ENCODE measurements around the gene UBAC2.

The UBAC2 gene

GRCh38 chr13:99299256-99299919, 98.7 kb downstream of the UBAC2 start:
- DNase-seq, result no peak

GRCh38 chr13:99299920-99300341, 99.3 kb downstream of the UBAC2 start:
- no peak for DNase-seq

DNA sequence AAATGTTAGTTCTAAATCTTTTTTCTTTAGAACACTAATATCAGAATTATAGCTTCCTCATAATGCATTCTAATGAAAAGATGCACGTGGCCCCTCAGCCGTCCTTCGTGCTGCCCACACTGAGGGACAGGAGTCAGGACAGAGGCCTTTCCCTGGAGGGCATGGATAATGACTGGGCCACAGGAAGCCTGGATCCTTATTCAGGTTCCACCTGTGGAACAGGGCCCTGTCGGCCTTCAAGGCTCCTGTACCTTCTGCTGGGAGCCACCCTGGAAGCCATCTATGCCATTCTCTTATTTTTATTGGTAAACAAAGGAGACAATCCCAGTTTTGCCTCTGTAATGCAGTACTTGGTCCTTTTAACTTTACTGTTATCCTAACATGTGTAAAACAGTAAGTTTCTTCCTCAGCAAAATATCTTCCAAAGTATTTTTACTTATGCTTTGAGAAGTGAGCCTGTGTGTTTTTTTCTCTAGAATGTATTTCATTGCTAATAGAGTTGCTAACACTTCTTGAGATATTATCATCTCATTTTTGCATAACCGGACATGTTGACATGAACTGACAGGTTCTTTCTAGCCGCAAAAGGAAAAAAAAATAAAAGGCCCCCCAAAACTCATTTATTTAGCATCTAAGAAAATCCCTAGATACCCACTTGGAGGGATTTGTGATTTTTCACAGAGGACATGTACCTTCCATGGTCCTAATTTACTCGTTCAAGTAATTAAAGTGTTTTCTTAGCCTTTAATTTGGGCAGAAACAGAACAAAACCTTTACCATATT, 100.6 kb downstream of the UBAC2 start:
- no peak for DNase-seq

GRCh38 chr13:99301913-99302636, 101.4 kb downstream of the UBAC2 start:
- no peak for DNase-seq

DNA sequence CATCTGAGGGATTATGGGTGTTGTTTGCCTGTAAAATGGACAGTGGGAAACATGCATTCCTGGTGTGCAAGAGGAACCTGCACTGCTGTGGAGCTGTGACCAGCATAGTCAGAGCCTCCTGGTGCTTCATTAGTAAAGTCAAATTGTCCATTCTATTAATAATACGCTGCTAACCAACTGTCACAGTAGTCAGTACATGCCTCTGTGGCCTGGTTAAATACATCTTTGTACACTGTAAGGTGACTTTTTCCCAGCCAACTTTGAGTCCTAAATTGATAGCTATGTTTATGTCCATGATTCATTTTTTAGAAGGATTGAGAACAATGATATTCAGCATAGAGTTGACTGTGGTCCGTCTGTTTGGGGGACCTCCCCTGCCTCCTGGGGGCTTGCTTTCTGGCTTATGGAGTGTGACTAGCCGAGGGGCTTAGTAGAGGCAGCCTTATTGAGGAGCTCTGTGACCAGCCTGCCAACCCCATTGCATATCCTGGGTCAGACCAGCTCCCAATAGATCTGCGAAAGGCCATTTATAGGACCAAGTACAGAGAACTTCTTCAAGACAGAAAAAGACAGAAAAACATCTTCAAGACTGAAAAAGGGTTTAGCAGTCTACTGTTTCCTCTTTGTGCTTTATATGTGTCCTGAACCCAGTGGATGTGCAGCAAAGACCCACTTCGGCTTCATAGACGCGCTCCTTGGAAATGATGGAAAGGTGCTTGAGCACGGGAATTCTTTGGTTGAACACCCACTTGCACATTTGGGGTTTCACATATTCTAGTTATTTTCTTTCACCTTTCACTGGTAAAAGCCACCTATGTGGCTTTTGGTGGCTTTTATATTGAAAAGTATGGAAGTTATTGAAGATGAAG, 102.2 kb downstream of the UBAC2 start:
- no peak for DNase-seq

GRCh38 chr13:99303863-99304521, 103.3 kb downstream of the UBAC2 start:
- DNase-seq, result peak; percentile 17

GRCh38 chr13:99304541-99304940, 103.9 kb downstream of the UBAC2 start:
- no peak for DNase-seq

GRCh38 chr13:99305158-99305557, 104.5 kb downstream of the UBAC2 start:
- DNase-seq, result no peak

- no peak for DNase-seq
These were observed 104.9 kb downstream of the UBAC2 start for GRCh38 chr13:99305566-99305965.

GRCh38 chr13:99307247-99307646, 106.6 kb downstream of the UBAC2 start, which contains the start of gene GPR183:
TSS of gene GPR183 (minus strand) at chr13:99307399. CDS start at chr13:99296145, 11,254 bp downstream.
- no peak for DNase-seq

GRCh38 chr13:99307648-99308339, 107.1 kb downstream of the UBAC2 start:
- DNase-seq, result no peak

DNA sequence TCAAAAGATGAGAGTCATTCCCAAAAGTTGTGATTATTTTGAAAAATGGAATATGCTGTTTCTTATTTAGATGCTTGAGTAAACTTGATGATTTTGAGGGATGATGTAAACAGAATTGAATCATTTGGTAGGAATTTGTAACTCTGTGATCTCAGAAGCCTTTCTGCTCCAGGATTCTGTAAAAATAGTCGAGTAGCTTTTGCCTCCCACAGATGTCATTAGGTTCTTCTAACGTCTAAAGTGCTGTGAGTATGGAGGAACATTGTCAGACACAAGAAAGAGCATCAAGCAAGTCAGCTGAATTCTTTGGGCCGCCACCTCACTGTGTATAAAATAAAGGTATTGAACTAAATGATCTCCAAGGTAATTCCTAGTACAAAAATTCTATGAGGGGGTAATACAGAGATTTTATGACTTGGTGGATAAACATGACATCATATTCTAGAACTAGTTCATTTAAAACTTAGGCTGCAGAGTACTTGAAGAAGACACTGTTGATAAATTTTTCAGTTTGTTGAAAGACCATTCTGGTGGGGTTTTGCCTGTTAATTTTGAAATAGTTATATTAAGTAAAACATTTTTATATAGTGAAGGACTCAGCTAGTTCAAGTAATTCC, 107.9 kb downstream of the UBAC2 start:
- DNase-seq, result no peak

GRCh38 chr13:99310382-99311031, 109.9 kb downstream of the UBAC2 start:
- DNase-seq, result no peak

DNA sequence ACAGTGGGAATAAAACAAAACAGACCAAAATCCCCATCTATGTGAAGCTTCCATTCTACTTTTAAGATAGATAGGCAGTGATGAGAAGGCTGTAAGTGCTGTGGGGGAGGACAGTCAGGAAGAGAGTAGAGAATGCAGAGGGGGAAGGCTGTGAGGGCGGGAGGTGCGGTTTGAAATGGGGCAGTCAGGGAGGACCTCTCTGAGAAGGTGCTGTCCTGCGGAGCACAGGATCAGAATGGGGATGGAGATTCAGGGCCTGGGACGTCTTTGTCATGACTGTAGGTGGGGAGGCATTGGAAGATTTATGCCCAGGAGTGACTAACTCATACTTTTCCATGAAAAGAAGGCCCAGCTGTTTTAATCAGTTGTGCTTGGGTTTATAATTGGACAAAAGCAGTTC, 110.5 kb downstream of the UBAC2 start:
- no peak for DNase-seq

DNA sequence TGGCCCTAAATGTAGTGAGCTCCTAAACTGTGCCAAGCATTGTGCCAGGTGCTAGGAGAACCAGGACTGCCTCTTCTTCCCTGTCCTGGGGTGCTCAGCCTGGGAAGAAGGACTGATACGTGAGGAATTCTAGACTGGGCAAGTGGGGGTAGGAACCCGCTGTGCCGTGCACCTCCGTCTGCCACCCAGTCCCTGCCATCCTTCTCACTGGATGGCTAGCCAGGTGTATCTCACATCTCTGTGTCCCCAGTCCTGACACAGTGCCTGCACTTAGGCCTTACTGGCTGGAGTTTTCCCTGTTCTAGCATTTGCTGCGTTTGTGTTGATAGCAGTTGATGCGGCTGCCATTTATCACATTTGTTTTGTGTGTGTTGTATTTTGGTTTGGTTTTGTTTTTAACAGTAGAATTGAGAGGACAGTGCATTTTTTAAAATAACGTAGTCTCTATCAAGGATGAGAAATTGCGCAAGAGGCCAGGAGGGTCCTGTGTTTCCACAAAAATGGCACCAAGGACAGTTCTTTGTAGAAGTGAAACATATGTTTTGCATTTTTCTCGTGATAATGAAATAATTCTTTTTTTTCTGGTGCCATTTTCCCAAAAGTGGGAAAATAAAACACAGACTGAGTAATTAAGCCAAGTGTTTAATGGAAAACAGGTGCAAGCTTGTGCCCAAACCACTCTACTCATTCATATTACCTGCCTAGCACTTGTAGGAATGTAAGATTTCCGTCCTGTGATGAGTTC, 111.3 kb downstream of the UBAC2 start:
- DNase-seq, result no peak

DNA sequence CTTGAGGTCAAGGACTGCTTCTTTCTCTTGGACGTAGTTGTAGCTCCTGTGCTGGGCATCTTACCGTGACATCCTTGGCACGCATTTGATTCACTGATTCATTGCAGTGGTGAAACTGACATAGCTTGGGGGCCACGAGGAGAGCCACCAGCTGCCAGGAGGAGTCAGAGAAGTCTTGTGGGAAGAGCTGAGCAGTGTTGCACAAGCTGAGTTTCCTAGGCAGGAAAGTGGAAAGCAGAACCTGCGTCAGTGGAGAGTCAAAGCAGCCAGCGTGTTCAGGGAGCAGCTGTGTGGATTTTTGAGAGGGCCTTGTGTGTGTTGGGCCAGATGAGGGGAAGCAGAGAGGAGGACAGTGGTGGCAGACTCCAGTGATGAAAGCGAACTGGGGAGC, 111.8 kb downstream of the UBAC2 start:
- peak; percentile 95 for DNase-seq

GRCh38 chr13:99313501-99313900, 112.8 kb downstream of the UBAC2 start:
- DNase-seq, result no peak

DNA sequence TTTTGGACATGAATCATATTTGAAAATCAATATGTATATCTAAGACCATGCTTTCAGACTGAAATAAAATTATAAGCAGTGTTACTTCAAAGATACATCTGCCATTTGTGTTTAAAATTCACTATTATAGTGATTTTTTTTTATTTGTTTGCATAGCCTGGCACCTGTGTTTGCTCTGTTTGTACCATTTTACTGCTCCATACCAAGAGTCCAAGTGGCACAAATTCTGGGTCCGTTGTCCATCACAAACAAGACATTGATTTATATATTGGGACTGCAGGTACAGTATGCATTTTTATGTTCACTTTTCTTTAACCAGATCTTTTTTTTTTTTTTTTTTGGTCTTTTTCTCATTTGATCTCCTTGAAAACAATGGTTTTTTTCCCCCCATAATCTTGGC, 113.3 kb downstream of the UBAC2 start:
- DNase-seq, result no peak

- DNase-seq, result no peak
These were observed 114.1 kb downstream of the UBAC2 start for GRCh38 chr13:99314640-99315176.

Data from SIG-M5 (cell line).